GM18517 (cell line): ENCODE measurements around the gene A3GALT2.

Experiments
- ATAC-seq: cut with Tn5 transposase; IDR thresholded peaks from one replicate; pipeline ENCODE4 v1.9.1; 2021; ENCODE audit warnings: mild to moderate bottlenecking, moderate library complexity; ENCODE audit not compliant: unreplicated experiment

The A3GALT2 gene

GRCh38 chr1:33257772-33258712 is 62.9 kb downstream of the A3GALT2 start:
- no peak for ATAC-seq

GRCh38 chr1:33257207-33257771 is 63.6 kb downstream of the A3GALT2 start:
- ATAC-seq: no peak
